ENCODE measurements around the gene GSS. TPM values are rescaled to one million over a fixed set of nuclear protein-coding genes. Genes with fewer than 3 reads are reported as not detected.

GSS gene
- total RNA-seq, 1 donor from 2014 or later = 48.3 TPM

GRCh38 chr20:34953960-34954359 is 1.6 kb downstream of the GSS start:
- H3K4me3 Mint-ChIP-seq (ENCODE audit: unreplicated experiment) = no peak overlapping the region
- peaks cover 8% of the 10 kb centered on the region for H3K36me3 Mint-ChIP-seq (ENCODE audit: low read depth, unreplicated experiment)
- no peak for TF ChIP-seq CTCF (IDR thresholded peaks at IDR 0.05; ENCODE audit: unreplicated experiment)
- peaks cover 3% of the 10 kb centered on the region for H3K27me3 Mint-ChIP-seq (ENCODE audit: unreplicated experiment)
- H3K4me1 Mint-ChIP-seq (ENCODE audit: unreplicated experiment) = peaks cover 27% of the 10 kb centered on the region
- H3K27ac Mint-ChIP-seq (ENCODE audit: unreplicated experiment) = no peak overlapping the region
- H3K9me3 Mint-ChIP-seq (ENCODE audit: unreplicated experiment) = no peaks in the 10 kb centered on the region
- no peak for DNase-seq (ENCODE audit: low spot score)

GRCh38 chr20:34952671-34953070 is 2.9 kb downstream of the GSS start:
- no peak for TF ChIP-seq CTCF (IDR thresholded peaks at IDR 0.05; ENCODE audit: unreplicated experiment)

DNA sequence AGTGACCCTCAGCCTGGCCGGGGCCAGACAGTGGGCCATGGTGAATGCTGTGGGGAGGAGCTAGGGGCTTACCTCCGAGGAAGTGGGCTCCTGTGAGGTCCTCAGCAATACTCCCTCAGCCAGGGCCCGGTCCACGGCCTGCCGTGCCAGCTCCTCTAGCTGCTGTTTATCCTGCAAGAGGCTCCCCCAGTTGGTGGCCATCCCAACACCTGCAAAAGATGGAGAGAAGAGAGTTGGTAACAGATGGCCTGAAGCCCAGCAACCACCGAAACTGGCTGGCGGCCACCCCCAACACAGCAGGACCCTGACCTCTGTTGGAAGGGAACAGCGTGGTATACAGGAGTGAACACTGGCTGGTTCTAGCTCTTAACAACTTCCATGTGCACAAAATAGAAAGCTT is 4.0 kb downstream of the GSS start:
- DNase-seq (ENCODE audit: low spot score) = no peak
- peaks cover 8% of the 10 kb centered on the region for H3K36me3 Mint-ChIP-seq (ENCODE audit: low read depth, unreplicated experiment)
- no peak overlapping the region for H3K4me3 Mint-ChIP-seq (ENCODE audit: unreplicated experiment)
- H3K27ac Mint-ChIP-seq (ENCODE audit: unreplicated experiment) = no peak overlapping the region
- no peaks in the 10 kb centered on the region for H3K9me3 Mint-ChIP-seq (ENCODE audit: unreplicated experiment)
- peaks cover 25% of the 10 kb centered on the region for H3K4me1 Mint-ChIP-seq (ENCODE audit: unreplicated experiment)
- H3K27me3 Mint-ChIP-seq (ENCODE audit: unreplicated experiment) = peaks cover 2% of the 10 kb centered on the region
- TF ChIP-seq CTCF (IDR thresholded peaks at IDR 0.05; ENCODE audit: unreplicated experiment) = no peak

More at GRCh38 chr20:34952671-34953070, 2.9 kb downstream of the GSS start:
- no peak for DNase-seq (ENCODE audit: low spot score)
- Mint-ChIP-seq H3K36me3 (ENCODE audit: low read depth, unreplicated experiment) (peaks cover 8% of the 10 kb centered on the region), H3K27me3 (ENCODE audit: unreplicated experiment) (peaks cover 2% of the 10 kb centered on the region), H3K27ac (ENCODE audit: unreplicated experiment) (no peak overlapping the region), H3K9me3 (ENCODE audit: unreplicated experiment) (no peaks in the 10 kb centered on the region), H3K4me3 (ENCODE audit: unreplicated experiment) (no peak overlapping the region), H3K4me1 (ENCODE audit: unreplicated experiment) (peaks cover 27% of the 10 kb centered on the region)

- DNase-seq (ENCODE audit: low spot score) = no peak
- peaks cover 21% of the 10 kb centered on the region for H3K4me1 Mint-ChIP-seq (ENCODE audit: unreplicated experiment)
- H3K27ac Mint-ChIP-seq (ENCODE audit: unreplicated experiment) = no peak overlapping the region
- H3K36me3 Mint-ChIP-seq (ENCODE audit: low read depth, unreplicated experiment) = peaks cover 6% of the 10 kb centered on the region
- no peak overlapping the region for H3K4me3 Mint-ChIP-seq (ENCODE audit: unreplicated experiment)
- TF ChIP-seq CTCF (IDR thresholded peaks at IDR 0.05; ENCODE audit: unreplicated experiment) = no peak
- no peaks in the 10 kb centered on the region for H3K9me3 Mint-ChIP-seq (ENCODE audit: unreplicated experiment)
- H3K27me3 Mint-ChIP-seq (ENCODE audit: unreplicated experiment) = no peaks in the 10 kb centered on the region
These were observed 4.4 kb downstream of the GSS start for GRCh38 chr20:34951252-34951651.

- DNase-seq (ENCODE audit: low spot score) = no peak
- TF ChIP-seq CTCF (IDR thresholded peaks at IDR 0.05; ENCODE audit: unreplicated experiment) = no peak
- no peak overlapping the region for H3K4me3 Mint-ChIP-seq (ENCODE audit: unreplicated experiment)
- peaks cover 11% of the 10 kb centered on the region for H3K36me3 Mint-ChIP-seq (ENCODE audit: low read depth, unreplicated experiment)
- no peaks in the 10 kb centered on the region for H3K9me3 Mint-ChIP-seq (ENCODE audit: unreplicated experiment)
- peaks cover 11% of the 10 kb centered on the region for H3K4me1 Mint-ChIP-seq (ENCODE audit: unreplicated experiment)
- H3K27me3 Mint-ChIP-seq (ENCODE audit: unreplicated experiment) = peaks cover 4% of the 10 kb centered on the region
- no peak overlapping the region for H3K27ac Mint-ChIP-seq (ENCODE audit: unreplicated experiment)
These were observed 6.5 kb downstream of the GSS start for GRCh38 chr20:34949120-34949519.
